ENCODE results near the gene SCYGR6.
"Not testable (repeated sequence)": the region's sequence is repeated elsewhere in the genome, so short reads cannot be mapped to it uniquely, and the experiment has no call there.

SCYGR6 gene

GRCh38 chr2:227724394-227725039, at the start of gene SCYGR6:
SCYGR6 (minus strand) TSS chr2:227724757; CDS start chr2:227724757, 0 bp downstream.
- DNase-seq: no peak

DNA sequence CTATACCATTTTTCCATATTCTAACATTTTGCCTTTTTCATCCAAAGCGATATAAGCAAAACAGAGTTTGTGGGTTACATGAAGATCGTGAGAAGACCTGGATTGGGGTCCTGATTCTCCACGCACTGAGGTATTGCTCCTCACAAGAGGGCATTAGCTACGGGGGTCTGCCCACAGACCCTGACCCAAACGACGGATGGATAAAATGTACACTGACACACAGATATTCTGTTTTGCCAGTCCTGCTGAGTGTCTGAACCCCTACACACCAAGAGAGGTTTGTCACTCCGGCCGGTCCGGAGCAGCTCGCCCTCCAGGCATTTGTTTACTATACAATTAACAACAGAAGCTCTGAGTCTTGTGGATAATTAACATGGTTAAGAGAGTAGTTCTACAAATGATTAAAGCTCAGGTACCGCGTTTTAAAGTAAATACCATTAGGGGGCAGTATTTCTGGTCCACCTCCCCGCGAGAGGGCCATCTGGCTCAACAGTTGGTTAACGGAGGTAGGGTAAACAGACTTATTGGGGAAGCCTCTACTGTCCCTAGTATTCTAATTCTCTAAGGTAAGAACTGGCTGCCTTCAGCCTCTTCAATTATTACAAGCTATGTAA, 49.6 kb upstream of the SCYGR6 start:
- DNase-seq: no peak

DNA sequence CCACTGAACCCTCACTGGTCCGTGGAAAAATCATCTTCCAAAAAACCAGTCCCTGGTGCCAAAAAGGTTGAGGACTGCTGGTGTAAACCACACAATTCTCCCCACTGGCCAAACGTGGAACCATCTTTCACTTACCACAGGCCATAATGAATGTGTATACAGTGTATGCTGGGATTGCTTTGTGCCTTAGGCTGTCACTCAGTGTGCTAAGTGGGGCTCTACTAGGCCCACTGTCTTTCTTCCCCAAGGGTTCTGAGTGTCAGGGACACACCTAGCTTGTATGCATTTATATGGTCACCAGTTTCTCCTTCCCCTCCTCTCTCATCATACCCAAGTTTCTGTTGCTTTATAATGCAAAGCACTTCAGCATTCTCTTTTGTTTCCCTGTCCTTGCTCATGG, 48.4 kb upstream of the SCYGR6 start:
- no peak for DNase-seq

DNA sequence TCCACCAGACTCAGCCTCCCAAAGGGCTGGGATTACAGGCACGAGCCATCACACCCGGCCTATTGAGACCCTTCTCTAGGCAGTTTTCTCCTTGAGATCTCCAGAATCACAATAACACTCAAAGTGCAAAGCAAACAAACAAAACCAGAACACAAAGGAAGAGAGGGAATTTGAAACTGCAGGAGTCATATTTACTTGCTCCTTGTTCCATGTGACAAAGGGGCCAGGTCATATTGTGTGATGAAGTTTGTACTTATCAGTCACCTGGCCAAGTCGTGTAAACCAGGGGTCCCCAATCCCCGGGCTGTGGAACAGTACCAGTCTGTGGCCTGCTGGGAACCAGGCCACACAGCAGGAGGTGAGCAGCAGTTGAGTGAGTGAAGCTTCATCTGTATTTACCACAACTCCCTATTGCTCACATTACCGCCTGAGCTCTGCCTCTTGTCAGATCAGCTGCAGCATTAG, 47.7 kb upstream of the SCYGR6 start:
- no peak for DNase-seq

DNA sequence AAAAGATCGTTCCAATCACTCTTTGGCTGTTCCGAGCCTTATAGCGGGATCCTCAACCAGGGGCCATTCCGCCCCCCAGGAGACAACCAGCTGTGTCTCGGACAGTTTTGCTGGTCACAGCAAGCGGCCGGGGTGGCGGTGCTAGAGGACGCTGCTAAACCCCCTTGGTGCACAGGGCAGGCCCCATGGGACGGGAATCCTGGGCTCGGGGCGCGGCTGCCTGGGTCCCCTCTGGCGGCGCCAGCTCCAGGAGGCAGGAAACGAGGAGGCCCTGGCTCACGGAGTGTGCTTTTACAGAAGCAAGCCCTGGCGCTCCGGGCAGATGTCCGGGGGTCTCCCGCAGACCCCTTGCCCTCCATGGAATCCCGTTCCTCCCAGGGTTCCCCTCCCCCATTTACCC, 43.3 kb upstream of the SCYGR6 start:
- no peak for DNase-seq

GRCh38 chr2:227766373-227766883, 41.9 kb upstream of the SCYGR6 start:
- peak; percentile 59 for DNase-seq

GRCh38 chr2:227765788-227766372, 41.3 kb upstream of the SCYGR6 start:
- no peak for DNase-seq

GRCh38 chr2:227761740-227762476, 37.4 kb upstream of the SCYGR6 start:
- DNase-seq: no peak

DNA sequence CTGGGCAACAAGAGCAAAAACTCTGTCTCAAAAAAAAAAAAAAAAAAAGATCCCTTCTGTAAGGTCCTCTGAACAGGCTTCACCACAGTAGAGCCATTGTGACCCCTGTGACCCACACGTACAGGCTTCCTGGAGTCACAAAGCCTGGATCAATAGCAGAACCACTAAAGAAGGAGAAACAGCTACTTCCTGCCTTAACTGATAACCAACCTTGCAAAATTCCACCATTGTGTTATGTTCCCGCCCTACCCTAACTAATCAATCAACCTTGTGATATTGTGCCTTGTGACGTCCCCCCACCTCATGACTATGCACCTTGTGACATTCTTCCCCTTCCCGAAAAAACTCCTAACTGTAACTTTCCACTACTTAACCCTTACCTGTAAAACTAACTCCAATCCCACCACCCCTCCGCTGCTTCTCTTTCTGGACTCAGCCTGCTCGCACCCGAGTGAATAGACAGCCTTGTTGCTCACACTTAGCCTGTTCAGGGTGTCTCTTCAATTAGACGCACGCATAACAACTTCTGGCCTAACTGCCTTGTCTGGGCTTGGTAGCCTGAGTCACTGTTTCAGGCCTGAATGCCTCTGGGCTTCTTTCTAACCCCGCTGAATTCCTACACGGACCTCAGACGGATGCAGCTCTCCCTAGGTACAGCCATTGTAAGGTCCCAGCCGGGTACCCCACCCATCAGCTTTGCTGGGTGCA, 35.0 kb upstream of the SCYGR6 start:
- DNase-seq: no peak

- DNase-seq: not testable (repeated sequence)
These were observed 31.7 kb upstream of the SCYGR6 start for GRCh38 chr2:227756261-227756660.

GRCh38 chr2:227748079-227748478, 23.5 kb upstream of the SCYGR6 start:
- no peak for DNase-seq

DNA sequence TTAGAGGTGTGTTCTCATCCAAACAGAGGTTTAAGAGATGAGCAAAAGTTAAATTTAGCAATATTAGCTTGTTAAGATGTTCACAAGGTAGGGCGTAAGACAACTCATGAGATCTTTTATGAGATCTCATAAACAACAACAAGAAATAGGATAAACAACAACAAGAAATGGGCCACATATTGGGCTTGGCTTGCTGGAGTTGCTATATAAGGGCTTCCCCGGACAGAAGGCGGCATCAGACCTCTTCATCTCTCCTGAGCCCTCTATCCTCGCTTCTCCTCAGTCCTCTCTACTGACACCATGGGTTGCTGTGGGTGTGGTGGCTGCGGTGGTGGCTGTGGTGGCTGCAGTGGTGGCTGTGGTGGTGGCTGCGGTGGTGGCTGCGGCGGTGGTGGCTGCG, 21.0 kb upstream of the SCYGR6 start, which contains the start of gene SCYGR8:
TSS of gene SCYGR8 (plus strand) at position 301 of the 400 bp plus-strand sequence. CDS start at position 301, 0 bp downstream.
- DNase-seq: no peak

GRCh38 chr2:227740705-227741104, 16.1 kb upstream of the SCYGR6 start:
- DNase-seq: not testable (repeated sequence)

DNA sequence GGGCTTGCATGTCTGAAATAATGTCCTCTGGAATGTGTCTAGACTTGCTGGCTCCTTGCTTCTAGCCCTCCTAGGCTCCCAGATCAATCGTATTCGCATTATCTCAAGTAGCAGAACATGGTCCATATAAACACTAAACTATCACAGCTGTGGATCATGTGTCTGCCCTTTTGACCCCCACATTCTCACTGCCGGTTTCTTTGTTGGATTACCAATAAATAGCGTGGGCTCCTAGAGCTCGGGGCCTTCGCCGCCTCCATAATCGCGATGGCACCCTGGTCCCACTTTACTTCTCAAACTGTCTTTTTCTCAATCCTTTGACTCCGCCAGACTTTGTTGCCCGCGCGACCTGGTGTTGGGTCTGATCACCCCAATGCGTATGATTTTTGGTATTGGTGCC, 14.8 kb upstream of the SCYGR6 start:
- no peak for DNase-seq

DNA sequence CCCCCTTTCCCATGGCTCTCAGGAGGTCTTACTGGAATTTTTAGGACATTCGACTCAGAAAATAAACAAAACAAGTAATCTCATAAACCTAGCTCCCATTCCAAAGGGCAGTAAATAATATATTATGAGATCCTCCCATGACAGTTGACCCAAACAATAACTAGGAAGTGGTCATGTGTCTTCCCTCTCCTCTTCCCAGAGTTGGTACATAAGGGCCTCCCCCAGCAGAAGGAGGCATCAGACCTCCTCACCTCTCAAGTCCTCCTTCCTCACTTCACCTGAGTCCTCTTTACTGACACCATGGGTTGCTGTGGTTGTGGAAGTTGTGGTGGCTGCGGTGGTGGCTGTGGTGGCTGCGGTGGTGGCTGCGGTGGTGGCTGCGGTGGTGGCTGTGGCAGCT, 3.5 kb upstream of the SCYGR6 start, which contains the start of gene SCYGR7:
TSS of gene SCYGR7 (plus strand) at position 301 of the 400 bp plus-strand sequence. CDS start at position 301, 0 bp downstream.
- DNase-seq: no peak

- DNase-seq: not testable (repeated sequence)
These were observed 1.7 kb downstream of the SCYGR6 start for GRCh38 chr2:227722821-227723220.

DNA sequence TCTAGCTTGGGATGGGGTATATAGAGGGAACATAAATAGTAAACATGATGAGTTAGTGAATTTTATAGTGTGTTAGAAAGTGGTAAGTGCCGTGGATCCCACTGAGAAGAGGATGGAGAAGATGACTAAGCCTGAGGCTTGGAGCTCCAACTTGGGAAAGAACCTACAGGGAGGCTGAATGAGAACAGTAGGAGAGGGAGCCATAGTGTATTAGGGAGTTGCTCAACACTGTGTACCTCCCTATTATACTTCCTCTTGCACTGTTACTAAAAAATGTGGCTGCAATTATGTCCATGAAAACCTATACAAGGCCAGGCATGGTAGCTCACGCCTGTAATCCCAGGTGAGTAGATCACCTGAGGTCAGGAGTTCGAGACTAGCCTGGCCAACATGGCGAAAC, 3.9 kb downstream of the SCYGR6 start:
- no peak for DNase-seq

DNA sequence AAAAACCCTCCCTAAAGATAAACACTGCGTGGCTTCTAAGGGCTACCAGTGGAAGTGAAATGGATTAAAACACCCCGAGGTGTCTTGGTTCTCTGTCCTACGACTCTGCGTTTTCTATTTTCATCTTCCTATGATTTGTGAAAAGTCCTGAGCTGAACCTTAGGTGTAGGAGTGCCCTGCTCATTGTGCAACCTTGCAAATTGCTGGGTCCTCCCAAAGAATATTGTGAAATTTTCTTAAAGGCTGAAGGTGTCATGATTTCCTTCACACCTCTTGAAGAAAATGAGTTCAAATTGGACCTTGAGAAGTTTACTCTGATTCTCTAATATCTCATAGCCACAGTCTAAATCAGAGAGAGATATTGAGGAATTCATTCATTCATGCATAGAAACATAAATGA, 4.9 kb downstream of the SCYGR6 start:
- no peak for DNase-seq

DNA sequence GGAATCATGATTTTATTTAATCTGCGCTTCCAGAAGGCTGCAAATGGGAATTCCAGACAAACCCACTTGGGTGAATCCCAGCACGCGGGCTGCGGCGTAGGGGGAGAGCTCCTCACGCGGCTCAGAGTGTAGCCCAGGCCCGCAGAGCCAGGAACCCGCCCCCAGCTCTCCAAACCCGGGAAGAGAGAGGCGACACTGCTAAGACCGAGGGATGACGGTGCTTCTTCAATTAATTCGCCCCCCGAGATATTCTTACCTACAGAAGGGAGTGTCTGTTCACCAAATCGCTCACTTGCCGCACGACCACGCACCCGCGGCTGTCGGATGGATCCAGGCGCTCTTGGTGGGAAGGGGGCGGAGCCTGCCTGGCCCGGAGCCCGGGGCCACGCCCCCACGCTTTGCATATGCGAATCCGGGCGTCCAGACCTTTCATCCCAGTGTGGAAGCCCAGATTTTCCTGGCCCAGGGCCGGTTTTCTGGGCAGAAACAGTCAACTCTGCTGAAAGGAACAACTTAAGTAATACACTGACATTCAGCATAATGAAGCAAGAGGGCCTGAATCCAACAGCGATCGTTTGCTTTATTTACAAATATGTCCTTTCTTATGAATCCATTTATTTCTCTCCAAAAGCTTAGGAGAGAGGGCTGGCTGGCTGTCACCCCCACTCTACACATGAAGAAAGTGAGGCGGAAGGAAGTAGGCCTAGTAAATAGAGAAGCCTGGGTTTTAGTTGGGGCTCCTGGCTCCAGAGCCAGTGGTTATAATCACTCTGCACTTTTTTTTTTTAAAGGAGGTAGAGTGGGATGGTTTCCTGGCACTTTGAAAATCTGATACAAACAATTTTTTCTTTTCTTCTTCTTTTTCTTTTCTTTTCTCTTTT, 6.6 kb downstream of the SCYGR6 start, which contains the start of gene SLC19A3:
TSS of gene SLC19A3 (minus strand) at position 342 of the 881 bp plus-strand sequence. CDS start 15,710 bp downstream, outside the sequence.
- DNase-seq: no peak

DNA sequence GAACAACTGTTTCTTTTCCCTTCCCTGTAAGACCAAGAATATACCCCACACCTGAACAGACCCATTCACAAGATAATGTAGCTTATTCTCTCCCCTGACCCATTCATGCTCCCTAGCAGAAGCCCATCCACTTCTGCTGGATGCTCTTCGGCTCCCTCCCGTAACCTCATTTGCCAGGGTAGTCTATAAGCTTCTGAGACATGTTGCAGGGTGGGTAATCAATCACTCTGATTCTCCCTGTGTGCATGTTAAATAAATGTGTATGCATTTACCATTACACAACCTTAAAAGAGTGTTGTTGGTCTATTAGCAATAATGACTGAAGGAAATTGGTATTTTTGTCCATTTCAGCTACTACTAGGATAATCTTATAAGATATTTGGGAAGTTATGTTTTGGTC, 8.1 kb downstream of the SCYGR6 start:
- no peak for DNase-seq

DNA sequence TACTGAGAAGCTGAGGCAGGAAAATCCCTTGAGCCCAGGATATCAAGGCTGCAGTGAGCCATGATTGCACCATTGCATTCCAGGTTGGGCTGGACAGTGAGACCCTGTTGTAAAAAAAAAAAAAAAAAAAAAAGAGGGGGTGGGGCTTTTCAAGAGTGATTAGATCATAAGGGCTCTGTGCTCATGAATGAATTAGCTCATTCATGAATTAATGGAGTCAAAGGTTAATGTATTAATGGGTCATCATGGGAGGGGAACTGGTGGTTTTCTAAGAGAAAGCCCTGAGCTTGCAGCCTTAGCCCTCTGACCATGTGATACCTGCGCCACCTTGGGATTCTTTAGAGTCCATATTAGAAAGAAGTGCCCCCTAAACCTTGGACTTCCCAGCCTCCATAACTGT, 11.3 kb downstream of the SCYGR6 start:
- no peak for DNase-seq
